Pulmonary artery endothelial cell (primary cell): Measurements from ENCODE around the gene C1orf159. TPM values are rescaled to one million over a fixed set of nuclear protein-coding genes. Genes with fewer than 3 reads are reported as not detected.
"Not testable (repeated sequence)": the region's sequence is repeated elsewhere in the genome, so short reads cannot be mapped to it uniquely, and the experiment has no call there.

ENCODE experiments used
- DNase-seq: peaks from one replicate; pipeline ENCODE4 v3.0.0-alpha.2; 2011; ENCODE audit warnings: low read depth, low spot score
- total RNA-seq: library from RNA; depleted of rRNA; stranded (reverse); fragments of >200 nt; gene quantifications from 2 replicates; pipeline ENCODE4 v1.2.3, GENCODE V29; 2014

The C1orf159 gene
- total RNA-seq, 1 donor from 2014 or later, result 6.1 TPM

GRCh38 chr1:1067860-1068516 is 47.9 kb downstream of the C1orf159 start:
- DNase-seq, result no peak

GRCh38 chr1:1067284-1067859 is 48.5 kb downstream of the C1orf159 start:
- no peak for DNase-seq

- no peak for DNase-seq
Observed at GRCh38 chr1:1066403-1067283, 49.2 kb downstream of the C1orf159 start.

GRCh38 chr1:1065940-1066304 is 50.0 kb downstream of the C1orf159 start:
- DNase-seq, result not testable (repeated sequence)

- DNase-seq, result no peak
Observed at GRCh38 chr1:1065265-1065939, 50.5 kb downstream of the C1orf159 start.

- DNase-seq, result peak; percentile 56
Observed at GRCh38 chr1:1063945-1064831, 51.7 kb downstream of the C1orf159 start.

- no peak for DNase-seq
Observed at GRCh38 chr1:1063261-1063944, 52.5 kb downstream of the C1orf159 start.

- DNase-seq, result no peak
Observed at GRCh38 chr1:1062348-1063163, 53.3 kb downstream of the C1orf159 start.

GRCh38 chr1:1061682-1062345 is 54.1 kb downstream of the C1orf159 start:
- DNase-seq, result no peak

GRCh38 chr1:1060281-1061000 is 55.4 kb downstream of the C1orf159 start:
- no peak for DNase-seq

- no peak for DNase-seq
Observed at GRCh38 chr1:1059494-1060280, 56.2 kb downstream of the C1orf159 start.

GRCh38 chr1:1058921-1059493 is 56.9 kb downstream of the C1orf159 start:
- DNase-seq, result no peak

- DNase-seq, result no peak
Observed at GRCh38 chr1:1058088-1058905, 57.6 kb downstream of the C1orf159 start.

GRCh38 chr1:1057769-1058087 is 58.2 kb downstream of the C1orf159 start:
- not testable (repeated sequence) for DNase-seq

GRCh38 chr1:1055841-1056736 is 59.8 kb downstream of the C1orf159 start:
- no peak for DNase-seq
